HepG2 (cell line): Measurements from ENCODE around the gene PGS1. TPM values are rescaled to one million over a fixed set of nuclear protein-coding genes. Genes with fewer than 3 reads are reported as not detected.

ENCODE experiments used
- HNF4A ChIP-seq: sonication (generic); formaldehyde crosslinking; IDR thresholded peaks from 2 replicates; pipeline ENCODE4 v1.4.0; 2020; ENCODE audit warnings: missing genetic modification reagents
- HNRNPK ChIP-seq: fragments of 200-400 bp; formaldehyde crosslinking; IDR thresholded peaks from 2 replicates; pipeline ENCODE4 v1.6.1; 2018; ENCODE audit warnings: low read length, low read depth, moderate library complexity, mild to moderate bottlenecking; ENCODE audit not compliant: poor library complexity, severe bottlenecking
- KDM3A ChIP-seq: IDR thresholded peaks from 2 replicates; pipeline ENCODE4 v1.6.1; 2018; ENCODE audit warnings: low read depth, missing compliant biosample characterization
- MAZ ChIP-seq, 2 experiments: sonication (generic) in 1 of 2; formaldehyde crosslinking in 1 of 2; IDR thresholded peaks; 2 replicates each; pipeline versions ENCODE4 v1.5.0 to v1.6.1; 2012 to 2020; ENCODE audit warnings: low read depth in 2 of 2, mild to moderate bottlenecking in 2 of 2, borderline replicate concordance in 1 of 2, improper control_type of control experiment in 1 of 2, low read length in 1 of 2, missing genetic modification reagents in 1 of 2, moderate library complexity in 1 of 2
- NCOR1 ChIP-seq: fragments of 200-600 bp; sonication (generic); IDR thresholded peaks from 2 replicates; pipeline ENCODE4 v1.7.0; 2017; ENCODE audit warnings: antibody characterized with exemption, low read length, borderline replicate concordance
- PAF1 ChIP-seq: IDR thresholded peaks from 2 replicates; pipeline ENCODE4 v1.6.1; 2016; ENCODE audit warnings: missing genetic modification reagents, missing compliant biosample characterization
- RBFOX2 ChIP-seq: fragments of 200-400 bp; formaldehyde crosslinking; IDR thresholded peaks from 2 replicates; pipeline ENCODE4 v1.6.1; 2017; ENCODE audit warnings: low read depth, mild to moderate bottlenecking, low read length
- RXRA ChIP-seq: sonication (generic); formaldehyde crosslinking; IDR thresholded peaks from 2 replicates; pipeline ENCODE4 v1.5.1; 2020; ENCODE audit warnings: missing genetic modification reagents
- TEAD3 ChIP-seq: optimal IDR thresholded peaks from 2 replicates; pipeline ENCODE3; 2016; ENCODE audit warnings: borderline replicate concordance
- ZNF350 ChIP-seq: sonication (generic); formaldehyde crosslinking; IDR thresholded peaks from 2 replicates; pipeline ENCODE4 v1.4.0; 2020; ENCODE audit warnings: mild to moderate bottlenecking, low read depth, missing genetic modification reagents, borderline replicate concordance
- ZNF605 ChIP-seq: sonication (generic); formaldehyde crosslinking; IDR thresholded peaks from 2 replicates; pipeline ENCODE4 v1.8.0; 2022; ENCODE audit warnings: mild to moderate bottlenecking, missing genetic modification reagents
- ZSCAN31 ChIP-seq: sonication (generic); formaldehyde crosslinking; IDR thresholded peaks from 2 replicates; pipeline ENCODE4 v1.5.0; 2020; ENCODE audit warnings: low read depth, mild to moderate bottlenecking, missing genetic modification reagents
- polyA plus RNA-seq, 8 experiments: library from polyadenylated mRNA; depleted of rRNA in 3 of 8; stranded (reverse) in 7 of 8; unstranded in 1 of 8; fragments of >200 nt; fragmentation: Illumina TruSeq in 4 of 8; extraction: Trizol in 4 of 8; gene quantifications; 2 replicates each; pipeline versions ENCODE4 v1.2.1 to v1.2.3, GENCODE V29; 2011 to 2016; ENCODE audit warnings: low read depth in 4 of 8, missing spikeins in 1 of 8, mixed read lengths in 1 of 8; ENCODE audit not compliant: insufficient read depth in 1 of 8
- total RNA-seq, 5 experiments: library from RNA; depleted of rRNA; stranded (reverse); fragments of >200 nt; fragmentation: Illumina TruSeq; extraction: Trizol; gene quantifications; 2 replicates each; pipeline ENCODE4 v1.2.3, GENCODE V29; 2016; ENCODE audit warnings: low read depth in 1 of 5
- TF ChIP-seq, protein P1 (sequence below): sonication (generic); formaldehyde crosslinking; IDR thresholded peaks from 2 replicates; pipeline ENCODE4 v1.5.0; 2020; ENCODE audit warnings: missing genetic modification reagents, mild to moderate bottlenecking, borderline replicate concordance
- TF ChIP-seq, protein P2 (sequence below): sonication (generic); formaldehyde crosslinking; IDR thresholded peaks from 2 replicates; pipeline ENCODE4 v1.4.0; 2020; ENCODE audit warnings: mild to moderate bottlenecking, missing genetic modification reagents
- TF ChIP-seq, protein P3 (sequence below): IDR thresholded peaks from 2 replicates; pipeline ENCODE4 v1.6.1; 2016
- TF ChIP-seq, protein P4 (sequence below): IDR thresholded peaks from 2 replicates; pipeline ENCODE4 v1.6.1; 2016; ENCODE audit warnings: control low read depth

PGS1 gene
- total and polyA plus RNA-seq, 2 of the 13 experiments (the other 11 are each of a cell fraction or from before 2014, with no cell fraction given), result 25.9 to 31.5 TPM

DNA sequence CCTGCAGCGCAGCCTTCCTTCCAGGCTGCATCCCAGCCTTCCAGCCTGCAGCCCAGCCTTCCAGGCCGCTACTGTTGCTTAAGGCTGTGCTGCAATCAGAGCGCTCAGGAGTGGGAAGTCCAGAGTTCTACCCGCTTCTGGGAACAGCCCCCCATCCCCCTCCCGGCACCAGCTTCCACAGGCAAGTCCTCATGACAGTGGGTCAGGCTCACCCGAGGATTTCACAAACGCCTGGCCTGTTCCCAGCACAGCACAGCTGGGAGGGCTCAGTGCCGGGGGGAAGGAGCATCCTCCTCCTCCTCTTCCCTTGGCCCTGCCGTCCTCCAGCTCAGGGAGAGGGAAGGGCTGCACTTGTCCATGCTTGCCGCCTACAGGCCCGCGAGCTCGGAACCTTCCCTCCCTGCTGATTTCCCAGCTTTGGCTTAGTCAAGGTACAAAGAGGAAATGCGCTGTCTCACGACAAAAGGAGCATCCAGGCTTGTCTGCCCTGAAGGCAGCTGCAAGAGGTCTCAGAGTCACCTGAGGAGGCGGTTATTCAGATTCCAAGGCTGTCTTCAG, 26.9 kb upstream of the PGS1 start (continued):
- TF ChIP-seq, protein P1, sequence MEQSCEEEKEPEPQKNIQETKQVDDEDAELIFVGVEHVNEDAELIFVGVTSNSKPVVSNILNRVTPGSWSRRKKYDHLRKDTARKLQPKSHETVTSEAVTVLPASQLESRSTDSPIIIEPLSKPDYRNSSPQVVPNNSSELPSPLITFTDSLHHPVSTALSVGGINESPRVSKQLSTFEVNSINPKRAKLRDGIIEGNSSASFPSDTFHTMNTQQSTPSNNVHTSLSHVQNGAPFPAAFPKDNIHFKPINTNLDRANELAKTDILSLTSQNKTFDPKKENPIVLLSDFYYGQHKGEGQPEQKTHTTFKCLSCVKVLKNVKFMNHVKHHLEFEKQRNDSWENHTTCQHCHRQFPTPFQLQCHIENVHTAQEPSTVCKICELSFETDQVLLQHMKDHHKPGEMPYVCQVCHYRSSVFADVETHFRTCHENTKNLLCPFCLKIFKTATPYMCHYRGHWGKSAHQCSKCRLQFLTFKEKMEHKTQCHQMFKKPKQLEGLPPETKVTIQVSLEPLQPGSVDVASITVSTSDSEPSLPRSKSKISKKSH (CRISPR knock-in tag), result peak; percentile 56; the same call in 1 of the 2 replicates
- TF ChIP-seq, protein P2, sequence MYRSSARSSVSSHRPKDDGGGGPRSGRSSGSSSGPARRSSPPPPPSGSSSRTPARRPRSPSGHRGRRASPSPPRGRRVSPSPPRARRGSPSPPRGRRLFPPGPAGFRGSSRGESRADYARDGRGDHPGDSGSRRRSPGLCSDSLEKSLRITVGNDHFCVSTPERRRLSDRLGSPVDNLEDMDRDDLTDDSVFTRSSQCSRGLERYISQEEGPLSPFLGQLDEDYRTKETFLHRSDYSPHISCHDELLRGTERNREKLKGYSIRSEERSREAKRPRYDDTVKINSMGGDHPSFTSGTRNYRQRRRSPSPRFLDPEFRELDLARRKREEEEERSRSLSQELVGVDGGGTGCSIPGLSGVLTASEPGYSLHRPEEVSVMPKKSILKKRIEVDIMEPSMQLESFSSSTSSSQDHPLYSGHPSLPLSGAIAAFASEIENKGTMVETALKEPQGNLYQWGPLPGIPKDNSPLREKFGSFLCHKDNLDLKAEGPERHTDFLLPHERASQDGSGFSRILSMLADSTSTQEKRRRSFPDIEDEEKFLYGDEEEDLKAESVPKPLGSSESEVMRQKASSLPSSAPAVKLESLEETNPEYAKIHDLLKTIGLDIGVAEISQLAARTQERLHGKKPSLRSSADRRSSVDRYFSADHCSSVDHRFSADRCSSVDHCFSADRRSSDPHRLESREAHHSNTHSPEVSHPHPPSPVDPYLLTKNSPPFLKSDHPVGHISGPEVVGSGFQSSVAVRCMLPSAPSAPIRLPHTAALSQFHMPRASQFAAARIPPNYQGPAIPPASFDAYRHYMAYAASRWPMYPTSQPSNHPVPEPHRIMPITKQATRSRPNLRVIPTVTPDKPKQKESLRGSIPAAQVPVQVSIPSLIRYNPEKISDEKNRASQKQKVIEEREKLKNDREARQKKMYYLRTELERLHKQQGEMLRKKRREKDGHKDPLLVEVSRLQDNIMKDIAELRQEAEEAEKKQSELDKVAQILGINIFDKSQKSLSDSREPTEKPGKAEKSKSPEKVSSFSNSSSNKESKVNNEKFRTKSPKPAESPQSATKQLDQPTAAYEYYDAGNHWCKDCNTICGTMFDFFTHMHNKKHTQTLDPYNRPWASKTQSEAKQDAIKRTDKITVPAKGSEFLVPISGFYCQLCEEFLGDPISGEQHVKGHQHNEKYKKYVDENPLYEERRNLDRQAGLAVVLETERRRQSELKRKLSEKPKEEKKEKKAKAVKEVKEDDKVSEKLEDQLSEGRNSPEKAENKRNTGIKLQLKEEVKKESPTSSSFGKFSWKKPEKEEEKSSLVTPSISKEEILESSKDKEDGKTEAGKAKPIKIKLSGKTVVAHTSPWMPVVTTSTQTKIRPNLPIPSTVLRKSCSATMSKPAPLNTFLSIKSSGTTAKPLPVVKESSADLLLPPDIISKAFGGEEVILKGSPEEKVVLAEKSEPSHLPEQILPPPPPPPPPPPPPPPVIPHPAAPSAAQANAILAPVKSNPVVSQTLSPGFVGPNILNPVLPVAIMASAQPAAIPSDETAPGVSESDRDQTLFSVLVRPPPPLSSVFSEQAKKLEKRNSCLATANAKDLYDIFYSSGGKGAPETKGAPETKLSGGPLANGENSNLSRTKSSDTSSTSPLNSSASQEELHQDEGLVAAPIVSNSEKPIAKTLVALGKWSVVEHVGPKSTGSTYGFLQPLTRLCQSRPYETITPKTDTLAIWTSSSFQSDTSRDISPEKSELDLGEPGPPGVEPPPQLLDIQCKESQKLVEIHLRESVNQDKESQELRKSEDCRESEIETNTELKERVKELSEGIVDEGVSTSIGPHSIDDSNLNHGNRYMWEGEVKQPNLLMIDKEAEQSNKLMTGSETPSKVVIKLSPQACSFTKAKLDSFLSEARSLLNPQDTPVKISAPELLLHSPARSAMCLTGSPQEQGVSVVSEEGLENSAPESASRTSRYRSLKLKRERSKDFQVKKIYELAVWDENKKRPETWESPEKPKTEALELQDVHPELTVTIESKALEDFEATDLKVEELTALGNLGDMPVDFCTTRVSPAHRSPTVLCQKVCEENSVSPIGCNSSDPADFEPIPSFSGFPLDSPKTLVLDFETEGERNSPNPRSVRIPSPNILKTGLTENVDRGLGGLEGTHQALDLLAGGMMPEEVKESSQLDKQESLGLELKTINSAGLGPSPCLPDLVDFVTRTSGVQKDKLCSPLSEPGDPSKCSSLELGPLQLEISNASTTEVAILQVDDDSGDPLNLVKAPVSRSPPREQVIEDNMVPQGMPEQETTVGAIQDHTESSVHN (CRISPR knock-in tag), result no peak
- TF ChIP-seq ZNF605 (CRISPR knock-in tag) (no peak), HNRNPK (no peak), ZSCAN31 (CRISPR knock-in tag) (no peak), TEAD3 (CRISPR knock-in tag) (peak; percentile 32), PAF1 (CRISPR knock-in tag) (no peak), RXRA (CRISPR knock-in tag) (peak; percentile 75), MAZ (IDR thresholded peaks at IDR 0.05; ENCODE audit: borderline replicate concordance, low read depth, low read length) (0 out of 2 replicates have a peak, but pooled peaks have one; percentile 33), MAZ (CRISPR knock-in tag; IDR thresholded peaks at IDR 0.05; ENCODE audit: low read depth) (peak; percentile 69; the same call in 1 of the 2 replicates), ZNF350 (CRISPR knock-in tag) (peak; percentile 81), HNF4A (CRISPR knock-in tag) (peak; percentile 73), RBFOX2 (no peak), KDM3A (no peak; the same call in 1 of the 2 replicates), NCOR1 (0 out of 2 replicates have a peak, but pooled peaks have one; percentile 24)
- TF ChIP-seq, protein P3, sequence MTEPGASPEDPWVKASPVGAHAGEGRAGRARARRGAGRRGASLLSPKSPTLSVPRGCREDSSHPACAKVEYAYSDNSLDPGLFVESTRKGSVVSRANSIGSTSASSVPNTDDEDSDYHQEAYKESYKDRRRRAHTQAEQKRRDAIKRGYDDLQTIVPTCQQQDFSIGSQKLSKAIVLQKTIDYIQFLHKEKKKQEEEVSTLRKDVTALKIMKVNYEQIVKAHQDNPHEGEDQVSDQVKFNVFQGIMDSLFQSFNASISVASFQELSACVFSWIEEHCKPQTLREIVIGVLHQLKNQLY, result no peak
- TF ChIP-seq, protein P4, sequence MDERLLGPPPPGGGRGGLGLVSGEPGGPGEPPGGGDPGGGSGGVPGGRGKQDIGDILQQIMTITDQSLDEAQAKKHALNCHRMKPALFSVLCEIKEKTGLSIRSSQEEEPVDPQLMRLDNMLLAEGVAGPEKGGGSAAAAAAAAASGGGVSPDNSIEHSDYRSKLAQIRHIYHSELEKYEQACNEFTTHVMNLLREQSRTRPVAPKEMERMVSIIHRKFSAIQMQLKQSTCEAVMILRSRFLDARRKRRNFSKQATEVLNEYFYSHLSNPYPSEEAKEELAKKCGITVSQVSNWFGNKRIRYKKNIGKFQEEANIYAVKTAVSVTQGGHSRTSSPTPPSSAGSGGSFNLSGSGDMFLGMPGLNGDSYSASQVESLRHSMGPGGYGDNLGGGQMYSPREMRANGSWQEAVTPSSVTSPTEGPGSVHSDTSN (CRISPR knock-in tag), result no peak
